Right ventricle myocardium inferior (tissue), 1 donor: Measurements from ENCODE around the gene ERCC6. TPM values are rescaled to one million over a fixed set of nuclear protein-coding genes. Genes with fewer than 3 reads are reported as not detected.
A peak's percentile ranks its signal among the peaks of the same experiment; 100 is the strongest.

ENCODE experiments used
- ATAC-seq: fragments of 200-7000 bp; cut with Tn5 transposase; one replicate; pipeline ENCODE4 v1.9.1; 2020; ENCODE audit warnings: mild to moderate bottlenecking, moderate library complexity
- DNase-seq: peaks from one replicate; pipeline ENCODE4 v3.0.0; 2021; ENCODE audit errors: missing footprints
- intact Hi-C: fragments of 100-400 bp; cut with DNase I; formaldehyde crosslinking; loops from one replicate; pipeline ENCODE4 v1.11.0; 2022
- long read RNA-seq: library from polyadenylated mRNA; unstranded; transcript quantifications from one replicate; pipeline ENCODE4 v2.0.0, GENCODE V29; 2021
- total RNA-seq: library from RNA; stranded (reverse); fragmentation: NEBNext Ultra II Directional; extraction: Animal tissue kit (Norgen Biotek cat#: 25700); gene quantifications from one replicate; pipeline ENCODE4 v1.2.1, GENCODE V29; 2021
- donor health status: DM: no; HTN: yes; CAD: no; lungs with severe emphysema.

ERCC6 gene
- 25.0 TPM for total RNA-seq
- long read RNA-seq, full-length matches to known transcripts, result 3 of 3 reads
- long read RNA-seq, partial matches to known transcripts, result 0 of 3 reads
- long read RNA-seq, other reads (novel, unspliced or antisense), result 0 of 3 reads

GRCh38 chr10:49538381-49539319 is at the start of gene ERCC6:
ERCC6 (minus strand) TSS chr10:49539121.
- peak; percentile 98 for ATAC-seq
- DNase-seq, result peak; percentile 99
- intact Hi-C loops, result no loop called here

- DNase-seq, result no peak
- intact Hi-C loops, result no loop called here
These were observed 49.1 kb upstream of the ERCC6 start for GRCh38 chr10:49587981-49588380.

GRCh38 chr10:49585387-49585786 is 46.5 kb upstream of the ERCC6 start:
- no peak for DNase-seq
- intact Hi-C loops, result no loop called here
- ATAC-seq, result no peak

More at GRCh38 chr10:49587981-49588380, 49.1 kb upstream of the ERCC6 start:
- ATAC-seq, result no peak

GRCh38 chr10:49579621-49580020 is 40.7 kb upstream of the ERCC6 start:
- DNase-seq, result no peak
- ATAC-seq, result no peak
- intact Hi-C loops, result no loop called here

- DNase-seq, result no peak
- intact Hi-C loops, result no loop called here
- no peak for ATAC-seq
These were observed 39.5 kb upstream of the ERCC6 start for GRCh38 chr10:49578392-49578791.

- ATAC-seq, result no peak
- intact Hi-C loops, result no loop called here
- DNase-seq, result no peak
These were observed 38.4 kb upstream of the ERCC6 start for GRCh38 chr10:49577182-49577925.

- ATAC-seq (no peak), DNase-seq (no peak)
- intact Hi-C loops, result no loop called here
These were observed 36.7 kb upstream of the ERCC6 start for GRCh38 chr10:49575489-49576072.

GRCh38 chr10:49572594-49573114 is 33.7 kb upstream of the ERCC6 start:
- ATAC-seq, result no peak
- intact Hi-C loops, result no loop called here

GRCh38 chr10:49571388-49571787 is 32.5 kb upstream of the ERCC6 start:
- intact Hi-C loops, result no loop called here
- DNase-seq (no peak), ATAC-seq (no peak)

More at GRCh38 chr10:49572594-49573114, 33.7 kb upstream of the ERCC6 start:
- no peak for DNase-seq

- DNase-seq, result no peak
- no peak for ATAC-seq
- intact Hi-C loops, result no loop called here
These were observed 30.2 kb upstream of the ERCC6 start for GRCh38 chr10:49569031-49569631.

- intact Hi-C loops, result no loop called here
- DNase-seq (no peak), ATAC-seq (no peak)
These were observed 29.3 kb upstream of the ERCC6 start for GRCh38 chr10:49568235-49568634.

GRCh38 chr10:49567810-49568209 is 28.9 kb upstream of the ERCC6 start:
- DNase-seq (no peak), ATAC-seq (no peak)
- intact Hi-C loops, result no loop called here

- peak; percentile 69 for ATAC-seq
- DNase-seq, result no peak
- intact Hi-C loops, result no loop called here
These were observed 25.6 kb upstream of the ERCC6 start for GRCh38 chr10:49564461-49565009.

GRCh38 chr10:49562893-49563292 is 24.0 kb upstream of the ERCC6 start:
- DNase-seq, result no peak
- intact Hi-C loops, result no loop called here
- ATAC-seq, result no peak

- intact Hi-C loops, result no loop called here
- ATAC-seq (no peak), DNase-seq (no peak)
These were observed 21.6 kb upstream of the ERCC6 start for GRCh38 chr10:49560526-49560925.

GRCh38 chr10:49559476-49559875 is 20.6 kb upstream of the ERCC6 start:
- ATAC-seq, result no peak
- DNase-seq, result no peak
- intact Hi-C loops, result no loop called here

GRCh38 chr10:49558190-49558589 is 19.3 kb upstream of the ERCC6 start:
- intact Hi-C loops, result no loop called here

GRCh38 chr10:49557681-49558080 is 18.8 kb upstream of the ERCC6 start:
- intact Hi-C loops, result no loop called here
- ATAC-seq (no peak), DNase-seq (no peak)

More at GRCh38 chr10:49558190-49558589, 19.3 kb upstream of the ERCC6 start:
- no peak for DNase-seq
- no peak for ATAC-seq
